ENCODE results near the gene HPGD.

HPGD gene

GRCh38 chr4:174554231-174554728, 32.0 kb upstream of the HPGD start:
- TF ChIP-seq CTCF (IDR thresholded peaks at IDR 0.05; ENCODE audit: low read length, missing control alignments), result no peak
- no peak overlapping the region for H3K4me3 ChIP-seq (replicated peaks; ENCODE audit: low read depth, low read length)
- DNase-seq (ENCODE audit: low read depth), result no peak

GRCh38 chr4:174553828-174554227, 31.5 kb upstream of the HPGD start:
- TF ChIP-seq CTCF (IDR thresholded peaks at IDR 0.05; ENCODE audit: low read length, missing control alignments), result no peak
- no peak overlapping the region for H3K4me3 ChIP-seq (replicated peaks; ENCODE audit: low read depth, low read length)
- DNase-seq (ENCODE audit: low read depth), result peak; percentile 47

DNA sequence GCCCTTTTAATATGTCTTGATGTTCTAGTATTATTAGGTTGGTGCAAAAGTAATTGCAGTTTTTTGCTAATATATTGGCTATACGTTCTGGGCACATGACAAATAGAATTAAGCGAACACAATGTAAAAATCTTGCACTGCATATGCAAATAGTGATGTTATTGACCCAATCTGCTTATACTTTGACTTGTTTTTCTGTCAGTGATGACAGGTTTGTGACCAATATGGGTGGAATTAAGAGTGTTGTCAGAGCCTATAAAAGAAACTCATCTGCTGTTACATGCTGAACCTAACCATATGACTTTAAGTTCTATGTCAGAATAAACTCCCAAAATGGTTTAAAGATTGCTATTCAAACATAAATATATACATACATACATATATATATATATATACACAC, 30.7 kb upstream of the HPGD start:
- TF ChIP-seq CTCF (IDR thresholded peaks at IDR 0.05; ENCODE audit: low read length, missing control alignments), result no peak
- H3K4me3 ChIP-seq (replicated peaks; ENCODE audit: low read depth, low read length), result no peak overlapping the region
- DNase-seq (ENCODE audit: low read depth), result no peak

DNA sequence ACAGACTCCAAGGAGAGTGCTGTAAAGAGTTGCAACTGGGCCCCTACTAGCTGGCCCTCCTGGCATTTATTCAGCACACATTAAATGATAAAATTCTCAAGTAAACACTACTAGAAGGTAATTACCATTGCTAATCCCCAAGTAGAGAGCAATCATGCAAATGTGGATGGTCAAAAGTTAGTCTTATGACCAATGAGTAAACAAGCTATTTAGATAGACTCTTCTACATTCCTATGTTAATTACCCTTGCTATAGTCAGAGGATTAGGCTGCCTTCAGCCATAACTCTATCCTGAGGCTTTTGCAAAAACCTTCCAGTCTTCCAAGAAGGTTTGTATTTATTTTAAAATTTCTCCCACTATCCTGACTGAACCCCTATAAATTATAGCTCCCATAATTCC, 28.3 kb upstream of the HPGD start:
- TF ChIP-seq CTCF (IDR thresholded peaks at IDR 0.05; ENCODE audit: low read length, missing control alignments), result no peak
- no peak for DNase-seq (ENCODE audit: low read depth)
- no peak overlapping the region for H3K4me3 ChIP-seq (replicated peaks; ENCODE audit: low read depth, low read length)

DNA sequence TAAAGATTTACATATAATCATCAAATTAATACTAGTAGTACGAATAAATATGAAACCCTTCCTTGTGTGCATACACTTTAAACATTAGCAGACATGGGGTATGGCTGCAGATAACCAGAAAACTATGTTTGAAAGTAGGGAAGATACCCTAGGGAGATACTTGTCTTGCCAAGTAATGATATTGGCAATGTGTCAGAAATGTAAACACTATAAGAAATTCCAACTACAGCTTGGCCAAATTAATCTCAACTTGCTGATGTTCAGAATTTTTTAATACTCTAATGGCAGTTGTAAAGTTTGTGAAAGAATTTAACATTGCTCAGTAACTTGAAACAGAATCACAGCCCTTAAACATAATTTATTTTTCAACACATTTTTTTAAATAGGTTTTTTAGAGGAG, 27.4 kb upstream of the HPGD start:
- no peak overlapping the region for H3K4me3 ChIP-seq (replicated peaks; ENCODE audit: low read depth, low read length)
- TF ChIP-seq CTCF (IDR thresholded peaks at IDR 0.05; ENCODE audit: low read length, missing control alignments), result no peak
- no peak for DNase-seq (ENCODE audit: low read depth)

DNA sequence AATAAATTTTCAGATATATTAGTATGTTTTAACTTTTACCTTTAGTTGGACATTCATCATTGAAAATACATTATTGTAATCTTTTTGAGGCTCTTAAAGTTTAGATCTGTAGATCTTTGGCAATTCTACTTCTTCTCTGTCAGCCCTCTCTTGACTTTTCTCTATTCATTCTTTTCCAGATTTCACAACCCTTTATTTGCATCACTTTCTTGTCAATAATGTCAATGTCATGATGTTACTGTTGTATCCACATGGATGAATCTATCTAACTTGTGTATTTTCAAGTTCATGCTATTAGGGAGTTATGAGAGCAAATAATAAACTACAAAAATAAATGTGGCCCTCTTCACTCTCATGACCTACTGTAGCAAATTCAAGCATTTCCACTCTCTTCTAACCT, 23.0 kb upstream of the HPGD start:
- no peak for DNase-seq (ENCODE audit: low read depth)
- no peak overlapping the region for H3K4me3 ChIP-seq (replicated peaks; ENCODE audit: low read depth, low read length)

More for the DNA sequence above, 23.0 kb upstream of the HPGD start:
- TF ChIP-seq CTCF (IDR thresholded peaks at IDR 0.05; ENCODE audit: low read length, missing control alignments), result no peak

Measured in fibroblast of pulmonary artery (primary cell).